KBM-7 (cell line): ENCODE measurements around the gene PAK1.
"Not testable (repeated sequence)": the region's sequence is repeated elsewhere in the genome, so short reads cannot be mapped to it uniquely, and the experiment has no call there.

Experiments used
- DNase-seq: peaks from one replicate; pipeline ENCODE4 v3.0.0-alpha.2; 2015
- in situ Hi-C: fragments of 300-500 bp; cut with MboI; formaldehyde crosslinking; loops from 2 replicates; pipeline ENCODE4 v1.14.3; 2020; ENCODE audit warnings: low sequenced_read_pairs, low pct_unique_long_range_greater_than_20kb, mixed read lengths

PAK1 gene

GRCh38 chr11:77340501-77340900, 133.4 kb downstream of the PAK1 start:
- no peak for DNase-seq
- in situ Hi-C loops = no loop called here

DNA sequence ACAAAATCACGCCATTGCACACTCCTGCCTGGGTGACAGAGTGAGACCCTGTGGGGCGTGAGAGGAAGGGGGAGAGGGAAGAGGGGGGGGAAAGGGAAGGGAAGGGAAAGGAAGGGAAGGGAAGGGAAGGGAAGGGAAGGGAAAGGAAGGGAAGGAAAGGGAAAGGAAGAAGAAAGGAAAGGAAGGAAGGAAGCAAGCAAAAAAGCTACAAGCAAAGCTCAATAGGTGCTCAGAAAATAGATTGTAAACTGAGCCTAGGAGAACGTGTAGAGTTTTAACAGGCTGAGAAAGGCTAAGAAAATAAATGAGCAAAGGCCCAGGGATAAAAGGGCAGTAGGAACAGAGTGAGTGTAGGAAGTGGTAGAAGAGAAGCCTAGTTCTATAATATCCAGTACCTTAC, 141.6 kb downstream of the PAK1 start:
- DNase-seq = no peak
- in situ Hi-C loops = no loop called here

GRCh38 chr11:77325159-77325558, 148.7 kb downstream of the PAK1 start:
- DNase-seq = no peak
- in situ Hi-C loops = no loop called here

DNA sequence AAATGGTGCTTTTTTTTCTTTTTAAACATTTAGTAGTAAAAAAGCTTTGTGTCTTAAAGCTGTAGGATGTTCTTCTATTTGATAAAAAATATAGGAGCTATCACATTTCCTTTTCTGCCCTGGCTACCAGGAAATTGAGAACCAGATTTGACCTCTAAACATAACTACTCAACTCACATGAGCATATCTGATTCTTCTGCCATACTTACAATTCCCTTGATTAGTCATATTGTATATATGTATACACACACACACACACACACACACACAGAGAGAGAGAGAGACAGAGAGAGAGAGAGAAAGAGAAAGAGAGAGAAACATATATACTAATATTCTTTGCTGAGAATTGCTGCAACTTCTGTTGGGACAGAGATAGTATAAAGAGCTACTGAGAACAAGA, 149.4 kb downstream of the PAK1 start:
- no peak for DNase-seq
- in situ Hi-C loops = no loop called here

DNA sequence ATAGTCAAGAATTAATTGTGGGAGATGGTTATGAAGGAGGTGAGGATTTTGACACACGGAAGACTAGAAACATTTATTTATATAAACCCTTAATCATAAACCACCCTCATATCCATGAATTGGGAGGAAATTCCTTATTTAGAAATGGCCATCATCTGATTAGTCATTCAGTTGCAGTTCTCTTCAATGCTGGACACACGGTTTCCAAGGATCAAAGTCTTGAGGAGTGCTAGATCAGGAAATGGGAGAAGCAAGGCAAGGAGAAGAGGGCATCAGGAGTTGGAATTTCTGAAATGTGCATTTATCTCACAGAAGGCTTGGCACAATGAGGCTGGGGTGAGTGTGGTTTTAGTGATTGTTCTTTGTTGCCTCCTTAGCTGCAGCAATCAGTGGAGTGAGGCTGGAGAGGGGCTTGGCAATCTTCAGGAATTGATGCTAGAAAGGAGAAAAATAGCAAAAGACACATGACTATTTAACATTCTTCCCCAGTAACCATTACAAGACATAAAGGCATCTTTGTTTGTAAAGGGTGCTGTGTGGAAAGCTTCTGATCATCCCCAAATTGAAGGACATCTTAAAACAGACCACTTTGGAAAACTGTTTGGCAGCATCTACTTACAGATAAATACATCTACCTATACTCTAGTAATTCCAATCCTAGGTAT, 150.8 kb downstream of the PAK1 start:
- no peak for DNase-seq
- in situ Hi-C loops = no loop called here

DNA sequence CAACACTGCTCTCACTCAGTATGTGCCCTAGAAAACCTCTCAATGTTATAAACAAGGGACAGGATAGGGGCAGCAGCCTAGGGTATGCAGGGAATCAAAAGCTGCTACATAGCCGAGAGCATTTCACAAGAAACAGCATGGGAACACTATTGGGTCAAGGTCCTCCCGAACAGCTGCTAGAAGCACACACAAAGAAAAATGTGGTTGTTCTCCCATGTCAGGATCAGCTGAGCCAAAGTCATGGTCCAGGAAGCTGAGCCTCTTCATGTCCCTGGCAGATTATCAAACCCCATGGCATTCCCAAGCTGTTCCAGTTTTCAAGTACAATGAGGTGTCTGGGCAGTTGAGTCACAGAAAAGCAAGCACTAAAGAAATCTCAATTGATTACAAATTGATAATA, 151.4 kb downstream of the PAK1 start:
- in situ Hi-C loops = no loop called here
- no peak for DNase-seq

DNA sequence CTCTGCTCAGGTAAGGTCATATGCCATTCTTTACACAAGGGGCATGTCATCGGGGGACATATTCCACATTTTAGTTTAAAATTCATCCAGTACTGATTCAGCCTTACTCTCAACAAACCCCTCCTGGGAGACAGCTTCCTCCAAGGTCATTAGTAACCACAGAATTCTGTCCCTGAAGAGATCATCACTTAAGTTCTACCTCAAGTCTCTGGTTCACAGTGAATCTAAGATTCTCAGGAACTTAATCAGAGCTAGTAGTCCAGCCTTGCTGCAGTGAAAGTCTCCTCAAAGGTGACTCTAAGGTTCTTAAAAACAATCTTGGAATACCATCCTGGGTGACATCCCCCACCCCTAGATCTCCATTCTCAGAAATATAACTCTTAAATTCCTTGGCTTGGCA, 153.5 kb downstream of the PAK1 start:
- in situ Hi-C loops = no loop called here
- no peak for DNase-seq

DNA sequence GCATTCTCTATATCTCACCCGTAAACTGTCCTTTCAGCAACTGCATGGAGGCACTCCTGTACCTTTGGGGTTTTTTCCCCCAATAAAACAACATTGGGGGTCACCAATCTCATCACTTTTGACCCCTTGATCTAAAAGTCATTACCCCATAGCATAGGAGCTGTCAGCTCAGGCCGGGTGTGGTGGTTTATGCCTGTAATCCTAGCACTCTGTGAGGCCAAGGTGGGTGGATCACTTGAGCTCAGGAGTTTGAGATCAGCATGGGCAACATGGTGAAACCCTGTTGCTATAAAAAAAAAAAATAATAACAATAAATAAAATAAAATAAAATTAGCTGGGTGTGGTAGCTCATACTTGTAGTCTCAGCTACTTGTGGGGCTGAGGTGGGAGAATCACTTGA, 155.3 kb downstream of the PAK1 start:
- no peak for DNase-seq
- in situ Hi-C loops = no loop called here

- in situ Hi-C loops = no loop called here
- no peak for DNase-seq
Measured at GRCh38 chr11:77316733-77317342, 157.1 kb downstream of the PAK1 start.

- DNase-seq = no peak
- in situ Hi-C loops = no loop called here
Measured at GRCh38 chr11:77312107-77312506, 161.8 kb downstream of the PAK1 start.

- in situ Hi-C loops = no loop called here
Measured at GRCh38 chr11:77311701-77312100, 162.2 kb downstream of the PAK1 start.

GRCh38 chr11:77310721-77311120, 163.2 kb downstream of the PAK1 start:
- no peak for DNase-seq
- in situ Hi-C loops = no loop called here

More at GRCh38 chr11:77311701-77312100, 162.2 kb downstream of the PAK1 start:
- no peak for DNase-seq

GRCh38 chr11:77309401-77310085, 164.4 kb downstream of the PAK1 start:
- DNase-seq = no peak
- in situ Hi-C loops = no loop called here

GRCh38 chr11:77308838-77309237, 165.1 kb downstream of the PAK1 start:
- in situ Hi-C loops = no loop called here
- DNase-seq = no peak

GRCh38 chr11:77303328-77303727, 170.6 kb downstream of the PAK1 start:
- DNase-seq = no peak
- in situ Hi-C loops = no loop called here

DNA sequence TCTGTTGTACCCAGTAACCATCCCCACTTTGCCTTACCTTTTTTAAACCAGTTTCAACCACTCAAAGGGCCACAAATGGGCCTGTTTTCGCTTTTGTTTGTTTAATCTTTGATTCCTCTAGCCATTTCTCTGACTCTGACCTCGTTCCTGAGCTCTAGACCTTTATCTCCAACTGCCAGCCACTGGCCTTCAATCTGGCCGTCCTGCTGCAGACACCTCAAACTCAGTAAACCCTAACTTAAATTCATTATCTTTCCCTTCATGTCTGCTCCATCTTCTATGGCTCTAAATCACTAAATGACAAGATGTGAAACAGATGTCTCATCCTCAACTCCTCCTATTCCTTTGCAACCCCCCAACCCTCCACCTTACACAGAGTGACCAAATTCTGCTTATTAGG, 171.1 kb downstream of the PAK1 start:
- no peak for DNase-seq

DNA sequence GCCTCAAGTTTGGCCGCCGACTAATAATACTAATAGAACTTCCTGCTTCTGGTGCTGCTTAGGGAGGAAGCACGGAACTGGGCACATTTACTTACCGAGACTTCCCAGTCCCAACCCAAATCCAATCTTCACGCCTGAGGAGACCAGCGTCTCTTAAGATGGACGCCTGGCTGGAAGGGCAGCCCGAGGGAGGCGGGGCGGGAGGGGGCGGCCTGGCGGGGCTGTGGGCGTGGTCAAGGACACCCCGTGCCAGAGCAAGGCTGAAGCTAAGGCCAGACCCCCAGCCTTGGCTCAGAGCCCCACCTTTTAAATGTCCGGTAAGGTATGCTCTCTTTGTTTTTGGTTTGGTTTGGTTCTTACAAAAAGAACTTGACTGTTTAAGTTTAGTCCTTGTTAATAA, 172.4 kb downstream of the PAK1 start, which contains the start of gene GDPD4:
TSS of gene GDPD4 (minus strand) at position 177 of the 400 bp plus-strand sequence. CDS start 16,549 bp downstream, outside the sequence.
- DNase-seq = no peak
- in situ Hi-C loops = no loop called here

More for the DNA sequence above, 171.1 kb downstream of the PAK1 start:
- in situ Hi-C loops = no loop called here

DNA sequence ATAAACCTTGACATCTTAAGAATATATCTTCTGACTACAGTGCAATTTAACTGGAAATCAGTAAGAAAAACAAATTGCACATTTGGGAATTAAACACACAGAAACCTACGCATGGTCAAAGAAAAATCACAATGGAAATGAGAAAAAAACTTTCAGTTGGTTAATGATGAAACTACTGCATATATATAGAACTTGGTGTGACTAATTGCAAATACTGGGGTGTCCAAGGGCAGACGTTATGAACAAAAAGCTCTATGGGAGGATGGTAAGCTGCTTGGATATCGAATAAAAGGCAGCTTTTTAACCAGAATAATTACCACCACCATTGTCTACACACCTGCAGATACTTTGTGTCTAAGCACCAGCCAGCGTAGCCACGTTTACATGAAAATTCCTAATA, 173.2 kb downstream of the PAK1 start:
- no peak for DNase-seq

DNA sequence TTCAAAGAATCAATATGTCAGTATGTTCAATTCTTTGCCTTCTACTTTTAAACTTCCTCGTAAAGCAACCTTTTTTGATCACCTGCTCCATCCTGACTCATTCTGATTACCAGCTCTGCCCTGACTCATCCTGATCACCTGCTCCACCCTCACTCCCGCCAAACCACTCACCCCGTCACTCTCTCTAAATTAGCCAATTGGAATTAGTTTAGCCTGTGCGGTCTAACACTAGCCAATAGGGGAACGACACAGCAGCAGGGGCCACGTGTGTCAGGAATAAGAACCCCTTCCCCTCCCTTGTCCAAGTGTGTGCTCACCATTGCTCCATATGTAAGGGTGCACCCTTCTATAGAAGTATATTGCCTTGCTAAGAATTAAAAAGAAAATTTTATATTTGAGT, 173.9 kb downstream of the PAK1 start:
- DNase-seq, in situ Hi-C loops: not testable (repeated sequence)

More for the DNA sequence above, 173.2 kb downstream of the PAK1 start:
- in situ Hi-C loops = no loop called here

GRCh38 chr11:77299528-77299993, 174.3 kb downstream of the PAK1 start:
- DNase-seq = no peak
- in situ Hi-C loops = no loop called here
